Panc1 (cell line): ENCODE data around the gene ING2. TPM values are rescaled to one million over a fixed set of nuclear protein-coding genes. Genes with fewer than 3 reads are reported as not detected.
A peak's percentile ranks its signal among the peaks of the same experiment; 100 is the strongest.

Experiments used
- ATAC-seq: fragments of 200-7000 bp; cut with Tn5 transposase; 2 replicates; pipeline ENCODE4 v1.9.1; 2020; ENCODE audit warnings: mild to moderate bottlenecking, moderate library complexity
- BruUV-seq: library from RNA; stranded (reverse); fragments of 400-500 nt; replicated peaks from 2 replicates; lab custom pipeline; 2021; lab: Mats Ljungman, UMichigan
- CTCF ChIA-PET: fragments of 300-600 bp; sonication (Branson Sonifier 250); formaldehyde crosslinking; loops from one replicate; lab custom pipeline; 2022; ENCODE audit warnings: antibody characterized with exemption; lab: Charles Lee
- POLR2A ChIA-PET: fragments of 300-600 bp; sonication (Branson Sonifier 250); formaldehyde crosslinking; loops from one replicate; lab custom pipeline; 2022; ENCODE audit warnings: antibody characterized with exemption; lab: Charles Lee
- DNase-seq: peaks from one replicate; pipeline ENCODE4 v3.0.0-alpha.2; 2010; ENCODE audit warnings: low read depth, low spot score
- H3K27ac ChIP-seq: 2 replicates; pipeline ENCODE4 v1.5.1; 2011; ENCODE audit warnings: mild to moderate bottlenecking, low read length, inconsistent platforms
- H3K27me3 ChIP-seq: fragments of 200-500 bp; sonication (Bioruptor generic); 2 replicates; pipeline ENCODE4 v1.6.0; 2014; ENCODE audit warnings: low read length, inconsistent platforms; ENCODE audit not compliant: control insufficient read depth, insufficient read depth
- H3K36me3 ChIP-seq: fragments of 200-500 bp; sonication (Bioruptor generic); 2 replicates; pipeline ENCODE4 v1.5.1; 2014; ENCODE audit warnings: inconsistent platforms, mild to moderate bottlenecking, low read length, moderate library complexity; ENCODE audit not compliant: control insufficient read depth, insufficient read depth
- H3K4me1 ChIP-seq: 2 replicates; pipeline ENCODE4 v1.5.1; 2011; ENCODE audit warnings: inconsistent platforms, mild to moderate bottlenecking, low read length, moderate library complexity; ENCODE audit not compliant: control insufficient read depth, insufficient read depth
- H3K4me3 ChIP-seq, 2 experiments: 2 replicates each; pipeline ENCODE4 v1.5.1; 2011 to 2012; ENCODE audit warnings: low read depth in 2 of 2, low read length in 2 of 2, mild to moderate bottlenecking in 2 of 2, inconsistent platforms in 1 of 2, moderate library complexity in 1 of 2
- H3K9me3 ChIP-seq: fragments of 200-500 bp; sonication (Bioruptor generic); 2 replicates; pipeline ENCODE4 v1.5.1; 2014; ENCODE audit warnings: low read depth, mild to moderate bottlenecking, inconsistent platforms, low read length, moderate library complexity; ENCODE audit not compliant: control insufficient read depth, insufficient read depth
- POLR2AphosphoS5 ChIP-seq: IDR thresholded peaks from 2 replicates; pipeline ENCODE4 v1.6.1; 2012; ENCODE audit warnings: mild to moderate bottlenecking, low read depth, low read length, moderate library complexity
- SIN3A ChIP-seq: IDR thresholded peaks from 2 replicates; pipeline ENCODE4 v1.6.1; 2012; ENCODE audit warnings: low read depth, mild to moderate bottlenecking, low read length, moderate library complexity, borderline replicate concordance; ENCODE audit not compliant: insufficient read depth
- TCF7L2 ChIP-seq: IDR thresholded peaks from 2 replicates; pipeline ENCODE4 v1.6.1; 2011; ENCODE audit warnings: mild to moderate bottlenecking, low read depth, low read length, inconsistent platforms
- in situ Hi-C: cut with HindIII; loops from 2 replicates; pipeline ENCODE4 v1.10.0; 2016; ENCODE audit warnings: low sequenced_read_pairs, low pct_unique_long_range_greater_than_20kb
- intact Hi-C: fragments of 100-400 bp; cut with micrococcal nuclease; formaldehyde crosslinking; loops from one replicate; pipeline ENCODE4 v1.10.0; 2022; ENCODE audit not compliant: unreplicated experiment
- total RNA-seq: library from RNA; stranded (reverse); gene quantifications from one replicate; pipeline ENCODE4 v1.2.1, GENCODE V29; 2021; ENCODE audit not compliant: unreplicated experiment
- TF ChIP-seq, protein P1 (sequence below), 2 experiments: IDR thresholded peaks; 2 replicates each; pipeline ENCODE4 v1.6.1; 2011 to 2012; ENCODE audit warnings: low read depth in 2 of 2, control low read depth in 1 of 2, low read length in 1 of 2, mild to moderate bottlenecking in 1 of 2, moderate library complexity in 1 of 2; ENCODE audit not compliant: insufficient read depth in 1 of 2
- TF ChIP-seq, protein P2 (sequence below): fragments of 450-650 bp; IDR thresholded peaks from 2 replicates; pipeline ENCODE4 v1.5.1; 2017; ENCODE audit warnings: mild to moderate bottlenecking

ING2 gene
- total RNA-seq, 1 experiment from 2014 or later: 11.8 TPM

DNA sequence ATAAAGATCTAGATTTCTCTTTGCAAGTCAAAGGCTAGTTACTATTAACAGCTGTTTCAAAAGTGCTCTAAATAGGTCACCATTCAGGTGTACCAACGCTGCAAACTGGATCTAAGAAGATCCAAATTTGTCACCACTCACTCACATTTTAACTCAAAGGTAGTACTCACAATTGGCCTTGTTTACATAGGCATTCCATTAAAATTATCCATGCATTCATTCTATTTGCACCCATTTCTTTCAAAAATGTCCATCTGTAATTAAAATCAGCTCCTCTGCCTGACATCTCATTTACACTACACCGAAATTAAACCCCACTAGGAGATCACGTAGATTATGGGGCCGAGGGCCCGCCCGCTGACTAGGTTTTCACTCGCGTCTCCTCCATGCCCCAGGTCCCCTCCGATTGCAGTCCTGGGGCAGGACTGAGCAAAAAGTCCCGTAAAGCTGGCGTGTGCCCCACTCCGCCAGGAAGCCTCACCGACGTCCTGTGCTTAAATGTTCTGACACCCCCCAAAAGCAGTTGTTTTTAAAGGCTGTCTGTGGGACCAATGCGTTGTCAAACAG, 1.3 kb upstream of the ING2 start:
- BruUV-seq: no TSS peak

DNA sequence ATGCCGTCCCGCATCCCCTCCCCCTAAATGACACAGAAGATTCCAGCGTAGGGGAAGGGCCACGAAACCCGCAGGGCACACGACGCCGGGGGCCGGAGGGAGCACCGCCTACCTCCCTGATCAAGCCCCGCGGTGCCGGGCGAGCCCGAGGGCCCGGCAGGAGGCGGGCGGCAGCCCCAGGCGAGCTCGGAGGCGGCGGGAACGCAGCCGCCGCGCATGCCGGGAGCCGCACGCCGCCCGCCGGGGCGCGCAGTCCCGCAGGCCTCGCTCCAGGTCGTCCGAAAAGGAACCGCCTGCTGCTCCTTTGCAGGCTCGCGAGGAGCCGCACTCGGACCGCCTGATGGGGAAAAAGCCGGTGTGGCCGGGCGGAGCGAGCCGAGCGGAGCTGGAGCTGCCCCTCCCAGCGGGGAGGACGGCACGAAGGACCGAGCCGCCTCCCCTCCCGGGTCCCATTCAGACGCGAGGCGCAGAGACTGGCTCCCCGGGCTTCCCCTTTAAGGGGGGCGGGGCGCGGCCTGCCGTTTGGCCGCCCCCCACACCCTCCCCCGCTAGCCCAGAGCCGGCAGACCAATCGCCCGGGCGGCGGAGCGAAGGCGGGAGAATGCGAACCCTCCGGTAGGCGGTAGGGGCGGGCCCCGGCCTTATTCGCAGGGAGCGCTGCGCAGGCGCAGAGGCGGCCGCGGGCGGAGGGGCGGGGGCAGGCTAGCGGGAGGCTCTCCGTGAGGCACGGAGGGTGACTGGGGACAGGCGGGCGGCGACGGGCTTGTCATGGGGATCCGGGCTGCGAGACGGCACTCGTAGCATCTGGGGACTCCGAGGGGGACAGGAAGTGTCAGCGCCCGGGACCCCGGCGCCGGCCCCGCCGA, 561 bp upstream of the ING2 start:
- H3K27ac ChIP-seq: peak overlapping the region; percentile 89
- ChIA-PET CTCF (no interaction called here), POLR2A (no interaction called here)
- no peaks in the 10 kb centered on the region for H3K36me3 ChIP-seq
- BruUV-seq: no TSS peak
- no peaks in the 10 kb centered on the region for H3K27me3 ChIP-seq
- H3K4me1 ChIP-seq: peaks cover 14% of the 10 kb centered on the region
- H3K4me3 ChIP-seq: peak overlapping the region; percentile 84 to 93
- no peak for DNase-seq
- intact Hi-C loops: loop anchor here (10.0 kb wide), 2 partner anchors 101 to 131 kb away; no protein-coding TSS in a partner anchor
- H3K9me3 ChIP-seq: no peaks in the 10 kb centered on the region
- TF ChIP-seq, protein P1, sequence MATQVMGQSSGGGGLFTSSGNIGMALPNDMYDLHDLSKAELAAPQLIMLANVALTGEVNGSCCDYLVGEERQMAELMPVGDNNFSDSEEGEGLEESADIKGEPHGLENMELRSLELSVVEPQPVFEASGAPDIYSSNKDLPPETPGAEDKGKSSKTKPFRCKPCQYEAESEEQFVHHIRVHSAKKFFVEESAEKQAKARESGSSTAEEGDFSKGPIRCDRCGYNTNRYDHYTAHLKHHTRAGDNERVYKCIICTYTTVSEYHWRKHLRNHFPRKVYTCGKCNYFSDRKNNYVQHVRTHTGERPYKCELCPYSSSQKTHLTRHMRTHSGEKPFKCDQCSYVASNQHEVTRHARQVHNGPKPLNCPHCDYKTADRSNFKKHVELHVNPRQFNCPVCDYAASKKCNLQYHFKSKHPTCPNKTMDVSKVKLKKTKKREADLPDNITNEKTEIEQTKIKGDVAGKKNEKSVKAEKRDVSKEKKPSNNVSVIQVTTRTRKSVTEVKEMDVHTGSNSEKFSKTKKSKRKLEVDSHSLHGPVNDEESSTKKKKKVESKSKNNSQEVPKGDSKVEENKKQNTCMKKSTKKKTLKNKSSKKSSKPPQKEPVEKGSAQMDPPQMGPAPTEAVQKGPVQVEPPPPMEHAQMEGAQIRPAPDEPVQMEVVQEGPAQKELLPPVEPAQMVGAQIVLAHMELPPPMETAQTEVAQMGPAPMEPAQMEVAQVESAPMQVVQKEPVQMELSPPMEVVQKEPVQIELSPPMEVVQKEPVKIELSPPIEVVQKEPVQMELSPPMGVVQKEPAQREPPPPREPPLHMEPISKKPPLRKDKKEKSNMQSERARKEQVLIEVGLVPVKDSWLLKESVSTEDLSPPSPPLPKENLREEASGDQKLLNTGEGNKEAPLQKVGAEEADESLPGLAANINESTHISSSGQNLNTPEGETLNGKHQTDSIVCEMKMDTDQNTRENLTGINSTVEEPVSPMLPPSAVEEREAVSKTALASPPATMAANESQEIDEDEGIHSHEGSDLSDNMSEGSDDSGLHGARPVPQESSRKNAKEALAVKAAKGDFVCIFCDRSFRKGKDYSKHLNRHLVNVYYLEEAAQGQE (IDR thresholded peaks at IDR 0.05; ENCODE audit: insufficient read depth in 1 of 2, low read depth in 2 of 2, low read length in 1 of 2): no peak
- TF ChIP-seq, protein P2, sequence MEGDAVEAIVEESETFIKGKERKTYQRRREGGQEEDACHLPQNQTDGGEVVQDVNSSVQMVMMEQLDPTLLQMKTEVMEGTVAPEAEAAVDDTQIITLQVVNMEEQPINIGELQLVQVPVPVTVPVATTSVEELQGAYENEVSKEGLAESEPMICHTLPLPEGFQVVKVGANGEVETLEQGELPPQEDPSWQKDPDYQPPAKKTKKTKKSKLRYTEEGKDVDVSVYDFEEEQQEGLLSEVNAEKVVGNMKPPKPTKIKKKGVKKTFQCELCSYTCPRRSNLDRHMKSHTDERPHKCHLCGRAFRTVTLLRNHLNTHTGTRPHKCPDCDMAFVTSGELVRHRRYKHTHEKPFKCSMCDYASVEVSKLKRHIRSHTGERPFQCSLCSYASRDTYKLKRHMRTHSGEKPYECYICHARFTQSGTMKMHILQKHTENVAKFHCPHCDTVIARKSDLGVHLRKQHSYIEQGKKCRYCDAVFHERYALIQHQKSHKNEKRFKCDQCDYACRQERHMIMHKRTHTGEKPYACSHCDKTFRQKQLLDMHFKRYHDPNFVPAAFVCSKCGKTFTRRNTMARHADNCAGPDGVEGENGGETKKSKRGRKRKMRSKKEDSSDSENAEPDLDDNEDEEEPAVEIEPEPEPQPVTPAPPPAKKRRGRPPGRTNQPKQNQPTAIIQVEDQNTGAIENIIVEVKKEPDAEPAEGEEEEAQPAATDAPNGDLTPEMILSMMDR: peak; percentile 53
- TF ChIP-seq TCF7L2 (no peak), POLR2AphosphoS5 (no peak), SIN3A (peak; percentile 82; the same call in 1 of the 2 replicates)
- in situ Hi-C loops: no loop called here
- peak; percentile 84 for ATAC-seq

More for the DNA sequence above, 1.3 kb upstream of the ING2 start:
- TF ChIP-seq TCF7L2 (no peak), SIN3A (no peak), POLR2AphosphoS5 (no peak)
- TF ChIP-seq, protein P1 (IDR thresholded peaks at IDR 0.05; ENCODE audit: insufficient read depth in 1 of 2, low read depth in 2 of 2, low read length in 1 of 2): no peak
- TF ChIP-seq, protein P2: no peak
- intact Hi-C loops: loop anchor here (10.0 kb wide), 2 partner anchors 101 to 131 kb away; no protein-coding TSS in a partner anchor
- peaks cover 14% of the 10 kb centered on the region for H3K4me1 ChIP-seq
- ATAC-seq (no peak), DNase-seq (no peak)
- ChIA-PET CTCF (no interaction called here), POLR2A (no interaction called here)
- no peaks in the 10 kb centered on the region for H3K36me3 ChIP-seq
- H3K27ac ChIP-seq: peak overlapping the region; percentile 89
- in situ Hi-C loops: no loop called here
- H3K9me3 ChIP-seq: no peaks in the 10 kb centered on the region
- peak overlapping the region; percentile 84 to 93 for H3K4me3 ChIP-seq
- no peaks in the 10 kb centered on the region for H3K27me3 ChIP-seq
